ENCODE results near the gene SLC2A13.

The SLC2A13 gene

DNA sequence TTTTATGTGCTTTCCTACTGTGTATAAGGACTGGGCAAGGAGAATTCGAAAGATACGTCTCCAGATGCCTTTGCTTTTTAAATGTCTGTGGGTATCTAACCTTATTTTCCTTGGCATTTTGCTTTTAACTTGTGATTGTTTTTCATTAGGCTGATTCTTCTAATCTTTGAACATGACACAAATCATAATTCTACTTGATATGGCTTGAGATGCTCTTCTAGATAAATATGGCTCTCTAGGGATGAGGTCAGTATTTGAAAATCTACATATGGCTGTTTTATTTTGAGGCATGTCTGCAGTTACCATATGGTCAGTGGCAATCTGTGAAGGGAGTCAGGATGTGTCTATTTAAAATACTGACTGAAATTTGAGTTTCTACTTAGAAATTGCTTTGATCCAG, 139.2 kb downstream of the SLC2A13 start:
- Mint-ChIP-seq H3K4me3 (no peak overlapping the region), H3K9me3 (no peaks in the 10 kb centered on the region), H3K4me1 (no peaks in the 10 kb centered on the region), H3K27ac (ENCODE audit: low read depth) (no peak overlapping the region), H3K27me3 (no peaks in the 10 kb centered on the region), H3K36me3 (ENCODE audit: insufficient read depth) (no peaks in the 10 kb centered on the region)
- ATAC-seq (replicated peaks; ENCODE audit: extremely low read depth, poor library complexity, severe bottlenecking) (no peak), DNase-seq (ENCODE audit: low spot score in 2 of 2) (no peak)

DNA sequence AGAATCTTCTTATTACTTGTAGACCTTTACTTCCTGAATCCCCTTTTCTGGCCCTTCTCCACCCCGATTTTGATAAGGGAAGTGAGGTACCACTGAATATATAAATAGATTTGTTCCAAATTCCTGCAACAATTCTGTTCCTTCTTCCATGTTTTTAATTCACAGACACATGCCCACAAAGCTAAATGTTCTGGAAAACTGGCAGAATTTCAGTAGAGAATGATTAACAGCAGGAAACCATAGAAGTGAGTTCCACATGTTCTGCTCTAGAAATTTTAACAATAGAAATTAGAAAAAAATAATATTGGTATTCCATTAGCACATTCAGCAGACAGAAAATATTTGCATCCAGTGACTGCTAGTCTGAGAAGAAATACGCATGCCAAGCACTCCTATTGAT, 139.6 kb downstream of the SLC2A13 start:
- no peak for ATAC-seq (replicated peaks; ENCODE audit: extremely low read depth, poor library complexity, severe bottlenecking)
- Mint-ChIP-seq H3K9me3 (no peaks in the 10 kb centered on the region), H3K4me1 (no peaks in the 10 kb centered on the region), H3K4me3 (no peak overlapping the region), H3K27me3 (no peaks in the 10 kb centered on the region), H3K27ac (ENCODE audit: low read depth) (no peak overlapping the region), H3K36me3 (ENCODE audit: insufficient read depth) (no peaks in the 10 kb centered on the region)
- DNase-seq (ENCODE audit: low spot score in 2 of 2): no peak

DNA sequence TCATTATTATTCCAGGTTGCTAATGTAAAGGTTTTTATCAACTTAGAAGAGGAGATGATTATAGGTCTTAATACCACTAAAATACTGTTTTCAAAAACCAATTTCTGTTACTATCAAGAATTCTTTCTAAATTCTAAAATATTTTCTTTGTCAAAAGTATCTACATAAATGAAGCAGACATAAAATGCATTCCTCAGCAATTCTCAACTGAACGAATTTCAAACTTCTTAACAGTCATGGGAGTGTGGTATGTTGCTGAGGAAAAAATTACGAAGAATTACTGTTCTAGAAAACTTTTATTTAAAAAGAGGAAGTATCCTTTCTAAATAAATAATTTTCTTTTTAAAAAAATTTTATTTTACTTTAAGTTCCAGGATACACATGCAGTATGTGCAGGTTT, 146.4 kb downstream of the SLC2A13 start:
- no peaks in the 10 kb centered on the region for H3K36me3 Mint-ChIP-seq (ENCODE audit: insufficient read depth)
- ATAC-seq (replicated peaks; ENCODE audit: extremely low read depth, poor library complexity, severe bottlenecking) (no peak), DNase-seq (ENCODE audit: low spot score in 2 of 2) (no peak)
- H3K4me1 Mint-ChIP-seq: no peaks in the 10 kb centered on the region
- no peaks in the 10 kb centered on the region for H3K9me3 Mint-ChIP-seq
- H3K27me3 Mint-ChIP-seq: no peaks in the 10 kb centered on the region
- H3K27ac Mint-ChIP-seq (ENCODE audit: low read depth): no peak overlapping the region
- no peak overlapping the region for H3K4me3 Mint-ChIP-seq

DNA sequence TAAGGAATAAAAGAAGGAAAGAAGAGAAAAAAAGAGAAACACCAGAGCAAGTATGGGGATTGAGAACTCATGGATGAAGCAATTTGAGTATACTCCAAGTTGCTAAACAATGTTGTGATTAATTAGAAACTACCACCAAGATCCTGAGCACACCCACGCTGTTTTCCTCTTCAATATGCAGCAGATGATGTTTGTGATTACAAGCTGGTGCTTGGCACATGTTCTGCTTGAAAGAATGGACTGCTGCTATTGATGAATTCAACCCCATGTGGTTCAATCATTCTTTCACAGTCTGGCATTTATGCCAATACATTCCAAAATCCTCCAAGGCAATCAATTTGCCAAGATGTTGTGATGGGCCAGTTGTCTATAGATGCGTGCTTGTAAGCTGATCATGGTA, 146.8 kb downstream of the SLC2A13 start:
- no peaks in the 10 kb centered on the region for H3K9me3 Mint-ChIP-seq
- H3K4me1 Mint-ChIP-seq: no peaks in the 10 kb centered on the region
- H3K27ac Mint-ChIP-seq (ENCODE audit: low read depth): no peak overlapping the region
- no peak for DNase-seq (ENCODE audit: low spot score in 2 of 2)
- ATAC-seq (replicated peaks; ENCODE audit: extremely low read depth, poor library complexity, severe bottlenecking): no peak
- no peak overlapping the region for H3K4me3 Mint-ChIP-seq
- H3K27me3 Mint-ChIP-seq: no peaks in the 10 kb centered on the region
- H3K36me3 Mint-ChIP-seq (ENCODE audit: insufficient read depth): no peaks in the 10 kb centered on the region

DNA sequence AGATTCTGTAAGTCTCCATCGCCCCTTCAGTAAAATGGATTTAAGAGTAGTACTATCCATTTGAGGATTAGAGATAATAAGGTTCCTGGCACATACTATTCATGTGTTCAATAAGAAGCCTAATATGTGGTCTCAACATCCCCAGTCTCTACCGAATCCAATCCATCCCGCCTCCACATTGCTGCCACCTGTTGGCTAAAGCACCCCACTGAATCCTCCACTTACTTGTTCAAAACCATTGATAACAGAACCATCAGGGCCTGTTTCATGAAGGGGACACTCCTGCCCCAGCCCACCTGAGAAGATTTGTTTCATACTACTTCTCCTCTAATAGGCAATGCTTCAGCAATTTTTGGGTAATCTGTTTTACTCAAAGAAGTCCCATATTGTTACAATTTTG, 147.5 kb downstream of the SLC2A13 start:
- Mint-ChIP-seq H3K36me3 (ENCODE audit: insufficient read depth) (no peaks in the 10 kb centered on the region), H3K9me3 (no peaks in the 10 kb centered on the region), H3K4me3 (no peak overlapping the region), H3K4me1 (no peaks in the 10 kb centered on the region), H3K27ac (ENCODE audit: low read depth) (no peak overlapping the region), H3K27me3 (no peaks in the 10 kb centered on the region)
- DNase-seq (ENCODE audit: low spot score in 2 of 2): no peak
- no peak for ATAC-seq (replicated peaks; ENCODE audit: extremely low read depth, poor library complexity, severe bottlenecking)

DNA sequence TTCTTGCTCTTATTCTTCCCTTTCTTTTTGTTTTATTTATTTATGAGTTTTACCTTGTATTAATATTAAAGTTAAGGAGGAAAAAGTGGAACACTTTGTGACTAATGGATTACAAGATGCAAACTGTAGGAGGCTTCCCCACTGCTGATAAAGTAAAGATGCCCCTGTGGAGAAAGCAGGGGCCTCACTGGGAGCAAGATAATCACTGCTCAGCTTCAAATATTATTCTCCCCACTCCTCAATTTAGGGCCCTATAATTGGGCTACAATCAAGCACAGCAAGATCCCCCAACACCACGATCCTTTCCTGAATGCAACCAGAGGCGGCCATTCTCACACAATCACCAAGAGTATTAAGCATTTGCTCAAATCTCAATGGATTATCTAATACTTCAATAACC, 149.2 kb downstream of the SLC2A13 start:
- H3K27ac Mint-ChIP-seq (ENCODE audit: low read depth): no peak overlapping the region
- no peak for DNase-seq (ENCODE audit: low spot score in 2 of 2)

DNA sequence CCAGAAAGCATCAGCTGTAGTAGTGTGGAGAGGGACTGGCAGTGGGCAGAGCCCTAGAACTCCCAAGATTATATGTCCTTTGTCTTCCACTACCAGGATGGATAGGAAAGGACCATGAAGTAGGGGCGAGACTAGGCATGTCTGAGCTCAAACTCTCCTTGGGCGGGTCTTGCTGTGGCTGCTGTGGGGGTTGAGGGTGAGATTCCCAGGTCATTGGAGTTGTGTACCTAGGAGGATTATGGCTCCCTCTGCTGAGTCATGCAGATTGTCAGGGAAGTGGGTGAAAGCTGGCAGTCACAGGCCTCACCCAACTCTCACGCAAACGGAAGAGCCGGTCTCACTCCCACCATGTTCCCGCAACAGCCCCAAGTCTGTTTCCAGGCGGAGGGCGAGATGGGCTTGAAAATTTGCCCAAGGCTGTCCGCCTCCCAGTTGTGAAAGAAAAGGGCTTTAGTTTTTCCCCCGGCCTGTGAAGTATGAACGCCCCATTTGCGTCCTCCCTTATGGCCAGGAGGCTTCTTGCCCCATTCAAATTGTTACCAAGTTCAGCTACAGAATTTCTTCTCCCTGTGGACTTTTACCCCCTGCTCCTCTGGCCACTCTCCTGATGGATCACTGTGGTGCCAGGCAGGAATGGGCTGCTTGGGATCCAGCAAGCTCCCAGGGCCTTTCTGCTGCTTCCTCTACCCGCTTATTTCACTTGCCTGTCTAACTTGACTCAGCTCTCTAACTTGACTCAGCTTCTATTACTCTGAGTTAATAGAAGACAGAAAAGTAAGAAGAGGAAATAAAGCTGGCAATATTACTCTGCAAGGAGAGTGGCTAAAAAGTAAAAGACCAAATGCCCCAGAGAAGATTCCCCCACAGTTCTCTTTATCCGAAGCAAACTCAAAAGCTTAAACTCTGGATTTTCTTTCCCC, 159.3 kb downstream of the SLC2A13 start:
- ATAC-seq (replicated peaks; ENCODE audit: extremely low read depth, poor library complexity, severe bottlenecking): no peak
- Mint-ChIP-seq H3K36me3 (ENCODE audit: insufficient read depth) (no peaks in the 10 kb centered on the region), H3K4me1 (no peaks in the 10 kb centered on the region), H3K27ac (ENCODE audit: low read depth) (no peak overlapping the region), H3K27me3 (no peaks in the 10 kb centered on the region), H3K4me3 (no peak overlapping the region), H3K9me3 (peaks cover 2% of the 10 kb centered on the region)
- DNase-seq (ENCODE audit: low spot score in 2 of 2): no peak

More for the DNA sequence above, 149.2 kb downstream of the SLC2A13 start:
- ATAC-seq (replicated peaks; ENCODE audit: extremely low read depth, poor library complexity, severe bottlenecking): no peak
- Mint-ChIP-seq H3K36me3 (ENCODE audit: insufficient read depth) (no peaks in the 10 kb centered on the region), H3K4me1 (no peaks in the 10 kb centered on the region), H3K4me3 (no peak overlapping the region), H3K9me3 (no peaks in the 10 kb centered on the region), H3K27me3 (no peaks in the 10 kb centered on the region)

DNA sequence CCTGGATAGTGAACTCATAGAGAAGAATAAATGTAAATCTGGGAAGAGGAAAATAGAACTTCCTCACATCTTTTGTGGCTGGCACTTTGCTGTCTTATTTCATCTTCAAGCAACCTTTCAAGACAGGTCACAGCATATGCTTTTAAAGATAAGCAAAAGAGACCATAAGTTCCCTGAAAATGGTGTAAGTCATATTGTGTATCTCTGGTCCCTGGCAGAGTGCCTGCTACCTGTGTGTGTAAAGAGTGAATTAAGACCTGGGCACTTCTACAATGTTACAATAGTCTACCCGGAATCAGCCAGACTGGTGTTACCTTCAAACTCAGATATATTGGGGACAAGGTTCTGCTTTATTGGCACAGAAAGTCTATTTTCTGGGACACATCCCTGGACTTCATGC, 168.8 kb downstream of the SLC2A13 start:
- no peak overlapping the region for H3K27ac Mint-ChIP-seq (ENCODE audit: low read depth)
- H3K4me3 Mint-ChIP-seq: no peak overlapping the region
- no peaks in the 10 kb centered on the region for H3K36me3 Mint-ChIP-seq (ENCODE audit: insufficient read depth)
- no peaks in the 10 kb centered on the region for H3K4me1 Mint-ChIP-seq
- DNase-seq (ENCODE audit: low spot score in 2 of 2) (no peak), ATAC-seq (replicated peaks; ENCODE audit: extremely low read depth, poor library complexity, severe bottlenecking) (no peak)
- H3K9me3 Mint-ChIP-seq: peaks cover 7% of the 10 kb centered on the region
- no peaks in the 10 kb centered on the region for H3K27me3 Mint-ChIP-seq

DNA sequence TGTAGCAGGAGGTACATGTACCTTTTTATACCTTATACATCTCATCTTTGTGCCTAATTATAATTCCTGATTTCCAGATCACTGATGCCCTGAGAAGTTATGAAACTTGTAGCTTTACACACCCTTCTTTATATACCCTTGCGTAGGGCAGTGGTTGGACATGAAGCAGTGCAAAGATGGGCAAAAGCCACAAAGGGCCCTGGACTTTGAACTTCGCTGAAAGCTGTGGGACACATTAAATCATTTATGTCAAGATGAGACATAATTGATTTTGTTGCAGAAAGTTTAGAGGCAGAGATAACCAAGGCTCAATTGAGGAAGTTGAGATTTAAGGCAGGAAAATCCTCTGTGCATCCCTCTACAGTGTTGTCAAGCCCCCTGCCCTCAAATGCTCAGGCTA, 170.0 kb downstream of the SLC2A13 start:
- H3K4me3 Mint-ChIP-seq: no peak overlapping the region
- DNase-seq (ENCODE audit: low spot score in 2 of 2): no peak
- no peak for ATAC-seq (replicated peaks; ENCODE audit: extremely low read depth, poor library complexity, severe bottlenecking)
- no peaks in the 10 kb centered on the region for H3K9me3 Mint-ChIP-seq
- no peaks in the 10 kb centered on the region for H3K4me1 Mint-ChIP-seq
- H3K27me3 Mint-ChIP-seq: no peaks in the 10 kb centered on the region
- no peak overlapping the region for H3K27ac Mint-ChIP-seq (ENCODE audit: low read depth)
- H3K36me3 Mint-ChIP-seq (ENCODE audit: insufficient read depth): no peaks in the 10 kb centered on the region

DNA sequence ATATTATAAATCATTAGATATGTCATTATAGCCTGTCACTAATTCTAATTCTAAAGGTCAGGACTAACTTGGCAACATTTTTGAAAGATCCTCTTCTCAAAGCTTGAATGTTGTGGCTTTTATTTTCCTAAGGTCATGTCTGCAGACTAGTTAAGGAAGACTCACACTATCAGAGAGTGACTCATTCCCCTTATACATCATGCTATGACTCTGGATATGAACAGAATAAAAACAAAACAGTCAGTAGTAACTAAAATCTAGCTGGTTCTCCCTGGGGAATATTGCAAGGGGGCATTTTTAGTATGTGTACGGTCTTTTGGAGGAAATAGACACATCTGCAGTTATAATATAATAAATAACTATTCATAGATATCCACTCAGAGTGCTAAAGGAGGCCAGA, 170.6 kb downstream of the SLC2A13 start:
- no peaks in the 10 kb centered on the region for H3K27me3 Mint-ChIP-seq
- DNase-seq (ENCODE audit: low spot score in 2 of 2) (no peak), ATAC-seq (replicated peaks; ENCODE audit: extremely low read depth, poor library complexity, severe bottlenecking) (no peak)
- H3K36me3 Mint-ChIP-seq (ENCODE audit: insufficient read depth): no peaks in the 10 kb centered on the region
- no peaks in the 10 kb centered on the region for H3K9me3 Mint-ChIP-seq
- H3K4me1 Mint-ChIP-seq: no peaks in the 10 kb centered on the region
- no peak overlapping the region for H3K4me3 Mint-ChIP-seq
- no peak overlapping the region for H3K27ac Mint-ChIP-seq (ENCODE audit: low read depth)

DNA sequence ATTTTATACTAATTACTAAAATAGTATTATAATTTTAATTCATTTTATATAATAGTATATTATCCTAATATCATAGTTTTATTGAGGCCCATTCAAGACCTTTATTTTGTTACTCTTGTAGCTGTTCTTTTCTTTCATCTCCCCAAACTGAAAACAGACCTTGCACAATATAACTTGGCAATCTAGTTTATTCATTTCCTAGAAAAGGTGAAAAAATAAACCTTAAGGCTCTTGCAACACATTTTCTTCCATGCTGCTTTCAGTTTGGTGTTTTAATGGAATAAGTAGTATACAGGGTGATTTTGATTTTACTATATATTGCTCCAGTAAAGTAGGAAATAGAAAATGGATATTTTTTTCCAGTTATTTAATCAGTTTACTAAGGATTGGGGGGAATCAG, 174.0 kb downstream of the SLC2A13 start:
- Mint-ChIP-seq H3K4me1 (peaks cover 5% of the 10 kb centered on the region), H3K9me3 (no peaks in the 10 kb centered on the region), H3K27me3 (no peaks in the 10 kb centered on the region), H3K36me3 (ENCODE audit: insufficient read depth) (no peaks in the 10 kb centered on the region), H3K27ac (ENCODE audit: low read depth) (no peak overlapping the region), H3K4me3 (no peak overlapping the region)
- no peak for ATAC-seq (replicated peaks; ENCODE audit: extremely low read depth, poor library complexity, severe bottlenecking)
- no peak for DNase-seq (ENCODE audit: low spot score in 2 of 2)

DNA sequence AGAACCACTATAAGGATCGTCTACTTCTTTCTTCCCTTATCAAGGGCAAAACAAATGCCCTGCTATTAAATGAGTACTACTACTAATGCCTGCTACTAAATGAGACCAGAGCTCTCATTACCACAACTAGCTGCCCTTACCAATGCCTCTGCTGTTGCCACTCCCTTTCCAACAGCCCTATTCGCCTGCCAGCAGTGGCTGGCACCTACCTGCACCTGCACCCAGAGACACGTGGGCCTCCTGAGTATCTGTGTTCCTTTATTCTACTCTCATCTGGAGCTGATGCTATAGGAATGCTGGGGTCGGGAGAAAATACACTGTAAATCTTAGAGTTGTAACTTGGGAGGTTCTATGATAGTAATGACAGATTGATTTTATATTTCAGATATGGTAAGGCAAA, 174.7 kb downstream of the SLC2A13 start:
- H3K27ac Mint-ChIP-seq (ENCODE audit: low read depth): no peak overlapping the region
- H3K4me1 Mint-ChIP-seq: peaks cover 5% of the 10 kb centered on the region
- no peaks in the 10 kb centered on the region for H3K27me3 Mint-ChIP-seq
- H3K9me3 Mint-ChIP-seq: no peaks in the 10 kb centered on the region
- H3K4me3 Mint-ChIP-seq: no peak overlapping the region
- no peak for ATAC-seq (replicated peaks; ENCODE audit: extremely low read depth, poor library complexity, severe bottlenecking)
- DNase-seq (ENCODE audit: low spot score in 2 of 2): no peak
- no peaks in the 10 kb centered on the region for H3K36me3 Mint-ChIP-seq (ENCODE audit: insufficient read depth)

DNA sequence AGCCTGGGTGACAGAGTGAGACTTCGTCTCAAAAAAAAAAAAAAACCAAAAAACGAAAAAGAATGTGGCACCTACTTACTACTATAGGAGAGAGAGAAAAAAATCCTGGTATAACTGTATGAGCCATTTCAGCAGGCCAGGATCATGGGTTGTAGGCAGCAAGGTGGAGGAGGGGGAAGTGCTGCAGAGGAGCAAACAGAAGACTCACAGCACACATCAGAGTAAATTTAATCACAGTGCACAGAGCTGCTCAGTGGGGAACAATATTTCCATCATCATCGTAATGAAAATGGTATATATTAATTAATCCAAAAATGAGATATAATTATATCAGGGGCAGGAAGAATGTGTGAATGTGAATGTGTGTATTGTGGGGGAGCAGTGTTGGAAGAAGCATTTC, 175.8 kb downstream of the SLC2A13 start:
- Mint-ChIP-seq H3K27me3 (no peaks in the 10 kb centered on the region), H3K4me1 (peaks cover 5% of the 10 kb centered on the region), H3K4me3 (no peak overlapping the region), H3K36me3 (ENCODE audit: insufficient read depth) (no peaks in the 10 kb centered on the region), H3K27ac (ENCODE audit: low read depth) (no peak overlapping the region), H3K9me3 (no peaks in the 10 kb centered on the region)
- no peak for DNase-seq (ENCODE audit: low spot score in 2 of 2)
- no peak for ATAC-seq (replicated peaks; ENCODE audit: extremely low read depth, poor library complexity, severe bottlenecking)

All from central memory CD8-positive, alpha-beta T cell (primary cell).